Activated CD8-positive, alpha-beta T cell treated with anti-CD3 and anti-CD28 coated beads for 36 hours (primary cell): ENCODE measurements around the gene SV2C. TPM values are rescaled to one million over a fixed set of nuclear protein-coding genes. Genes with fewer than 3 reads are reported as not detected.

Experiments used
- ATAC-seq: fragments of 200-7000 bp; cut with Tn5 transposase; one replicate; pipeline ENCODE4 v1.10.0; 2021; ENCODE audit warnings: mild to moderate bottlenecking, moderate library complexity
- CTCF ChIA-PET: fragments of 350-600 bp; sonication (Branson Sonifier 250); formaldehyde crosslinking; loops from one replicate; lab custom pipeline; 2021; ENCODE audit warnings: antibody characterized with exemption; lab: Charles Lee
- POLR2A ChIA-PET: fragments of 350-600 bp; sonication (Branson Sonifier 250); formaldehyde crosslinking; loops from one replicate; lab custom pipeline; 2021; ENCODE audit warnings: antibody characterized with exemption; lab: Charles Lee
- DNase-seq: peaks from one replicate; pipeline ENCODE4 v3.0.0-alpha.2; 2020
- H3K27ac Mint-ChIP-seq: one replicate; pipeline ENCODE4 v1.8.0; 2021; ENCODE audit warnings: mild to moderate bottlenecking, mixed read lengths
- H3K27me3 Mint-ChIP-seq: one replicate; pipeline ENCODE4 v1.8.0; 2021; ENCODE audit warnings: mixed read lengths
- H3K36me3 Mint-ChIP-seq: one replicate; pipeline ENCODE4 v1.8.0; 2021; ENCODE audit warnings: low read depth, mixed read lengths
- H3K4me1 Mint-ChIP-seq: one replicate; pipeline ENCODE4 v1.8.0; 2021; ENCODE audit warnings: low read depth, mixed read lengths
- H3K4me3 Mint-ChIP-seq: one replicate; pipeline ENCODE4 v1.8.0; 2021; ENCODE audit warnings: mild to moderate bottlenecking, moderate library complexity, mixed read lengths
- H3K9me3 Mint-ChIP-seq: one replicate; pipeline ENCODE4 v1.8.0; 2021; ENCODE audit warnings: mixed read lengths
- CTCF ChIP-seq: fragments of 200-600 bp; IDR thresholded peaks from one replicate; pipeline ENCODE4 v1.8.0; 2022; ENCODE audit warnings: antibody characterized with exemption, mild to moderate bottlenecking
- intact Hi-C: fragments of 100-400 bp; cut with micrococcal nuclease; formaldehyde crosslinking; loops from one replicate; pipeline ENCODE4 v1.10.0; 2022
- total RNA-seq, 2 experiments: library from RNA; stranded (reverse); gene quantifications; one replicate each; pipeline ENCODE4 v1.2.3, GENCODE V29; 2021

The SV2C gene
- total RNA-seq, 2 experiments from 2014 or later, result 0.07 TPM; not detected in 1

GRCh38 chr5:76074487-76075065, 8.6 kb upstream of the SV2C start:
- Mint-ChIP-seq H3K4me3 (no peak overlapping the region), H3K36me3 (no peaks in the 10 kb centered on the region), H3K27me3 (peaks cover 57% of the 10 kb centered on the region), H3K27ac (no peak overlapping the region), H3K4me1 (no peaks in the 10 kb centered on the region), H3K9me3 (no peaks in the 10 kb centered on the region)
- peak; percentile 62 for TF ChIP-seq CTCF
- intact Hi-C loops, result loop anchor here (10.0 kb wide), 1 partner anchor 180 kb away; no protein-coding TSS in a partner anchor
- ATAC-seq (peak; percentile 69), DNase-seq (peak; percentile 46)
- ChIA-PET CTCF (interaction anchor here (0.6 to 2.5 kb wide), 15 partner anchors 9 to 1532 kb away, joined by 3 to 18 read pairs (median 3); no protein-coding TSS in a partner anchor), POLR2A (no interaction called here)

- Mint-ChIP-seq H3K4me3 (peak overlapping the region; percentile 67), H3K4me1 (peaks cover 25% of the 10 kb centered on the region), H3K27ac (no peak overlapping the region), H3K9me3 (no peaks in the 10 kb centered on the region), H3K27me3 (peaks cover 79% of the 10 kb centered on the region), H3K36me3 (no peaks in the 10 kb centered on the region)
- CTCF ChIA-PET, result interaction anchor here (1.0 kb wide), 1 partner anchor 93 kb away, joined by 5 read pairs; no protein-coding TSS in a partner anchor
- POLR2A ChIA-PET, result no interaction called here
- intact Hi-C loops, result no loop called here
- no peak for TF ChIP-seq CTCF
- peak; percentile 8 for DNase-seq
- peak; percentile 24 for ATAC-seq
Observed at GRCh38 chr5:76081811-76082771, 1.1 kb upstream of the SV2C start.

- H3K4me1 Mint-ChIP-seq, result peaks cover 25% of the 10 kb centered on the region
- POLR2A ChIA-PET, result no interaction called here
- H3K27me3 Mint-ChIP-seq, result peaks cover 70% of the 10 kb centered on the region
- DNase-seq, result peak; percentile 41
- no peaks in the 10 kb centered on the region for H3K9me3 Mint-ChIP-seq
- no peak for ATAC-seq
- peak overlapping the region; percentile 67 for H3K4me3 Mint-ChIP-seq
- H3K27ac Mint-ChIP-seq, result no peak overlapping the region
- TF ChIP-seq CTCF, result no peak
- CTCF ChIA-PET, result interaction anchor here (1.0 kb wide), 1 partner anchor 92 kb away, joined by 3 read pairs; no protein-coding TSS in a partner anchor
- intact Hi-C loops, result no loop called here
- no peaks in the 10 kb centered on the region for H3K36me3 Mint-ChIP-seq
Observed at GRCh38 chr5:76083555-76084495, 642 bp downstream of the SV2C start.

GRCh38 chr5:76084496-76085242, 1.5 kb downstream of the SV2C start:
- no peaks in the 10 kb centered on the region for H3K36me3 Mint-ChIP-seq
- peaks cover 25% of the 10 kb centered on the region for H3K4me1 Mint-ChIP-seq
- DNase-seq (peak; percentile 23), ATAC-seq (no peak)
- intact Hi-C loops, result no loop called here
- no peak overlapping the region for H3K27ac Mint-ChIP-seq
- no peaks in the 10 kb centered on the region for H3K9me3 Mint-ChIP-seq
- ChIA-PET POLR2A (no interaction called here), CTCF (interaction anchor here (1.0 to 1.3 kb wide), 2 partner anchors 90 to 91 kb away, joined by 3 to 5 read pairs; no protein-coding TSS in a partner anchor)
- peaks cover 71% of the 10 kb centered on the region for H3K27me3 Mint-ChIP-seq
- no peak for TF ChIP-seq CTCF
- H3K4me3 Mint-ChIP-seq, result peak overlapping the region; percentile 67
